CD4-positive, alpha-beta T cell (primary cell): ENCODE measurements around the gene ZNF428. TPM values are rescaled to one million over a fixed set of nuclear protein-coding genes. Genes with fewer than 3 reads are reported as not detected.

Experiments
- ATAC-seq: fragments of 200-7000 bp; cut with Tn5 transposase; one replicate; pipeline ENCODE4 v1.10.0; 2022; ENCODE audit warnings: mild to moderate bottlenecking; ENCODE audit not compliant: poor library complexity
- CTCF ChIA-PET: fragments of 350-600 bp; sonication (Branson Sonifier 250); formaldehyde crosslinking; loops from one replicate; lab custom pipeline; 2021; ENCODE audit warnings: antibody characterized with exemption, inconsistent platforms; lab: Charles Lee
- POLR2A ChIA-PET: fragments of 350-600 bp; sonication (Branson Sonifier 250); formaldehyde crosslinking; loops from one replicate; lab custom pipeline; 2021; ENCODE audit warnings: antibody characterized with exemption, inconsistent platforms; lab: Charles Lee
- DNase-seq, 14 experiments: peaks; one replicate each; pipeline ENCODE4 v3.0.0-alpha.2; 2013 to 2020; ENCODE audit warnings: mixed read lengths in 2 of 14
- H3K27ac ChIP-seq, 2 donors: one replicate each; pipeline versions ENCODE4 v1.5.1 to v1.7.0; 2013; ENCODE audit warnings: low read length in 2 of 2, low read depth in 1 of 2, mild to moderate bottlenecking in 1 of 2
- H3K27me3 ChIP-seq, 2 experiments: 1 replicate in 1 of 2; 2 replicates in 1 of 2; pipeline versions ENCODE4 v1.6.1 to v1.7.0; 2013; ENCODE audit warnings: low read length in 2 of 2, control low read depth in 1 of 2, mild to moderate bottlenecking in 1 of 2, moderate library complexity in 1 of 2; ENCODE audit not compliant: insufficient read depth in 2 of 2, control insufficient read depth in 1 of 2
- H3K36me3 ChIP-seq: one replicate; pipeline ENCODE4 v1.6.1; 2013; ENCODE audit warnings: low read length, control low read depth; ENCODE audit not compliant: insufficient read depth
- H3K4me1 ChIP-seq: one replicate; pipeline ENCODE4 v1.6.1; 2013; ENCODE audit warnings: low read length, control low read depth; ENCODE audit not compliant: insufficient read depth
- H3K4me3 ChIP-seq: one replicate; pipeline ENCODE4 v1.5.1; 2013; ENCODE audit warnings: mild to moderate bottlenecking, low read length, moderate library complexity
- H3K9me3 ChIP-seq, 2 experiments: 1 replicate in 1 of 2; 2 replicates in 1 of 2; pipeline versions ENCODE4 v1.6.1 to v1.7.0; 2013; ENCODE audit warnings: low read length in 2 of 2, mild to moderate bottlenecking in 2 of 2, control low read depth in 1 of 2, moderate library complexity in 1 of 2; ENCODE audit not compliant: control insufficient read depth in 1 of 2, insufficient read depth in 1 of 2
- H3K27ac Mint-ChIP-seq: one replicate; pipeline ENCODE4 v1.8.0; 2020; ENCODE audit warnings: mixed read lengths
- H3K27me3 Mint-ChIP-seq: one replicate; pipeline ENCODE4 v1.8.0; 2021; ENCODE audit warnings: mixed read lengths
- H3K36me3 Mint-ChIP-seq: one replicate; pipeline ENCODE4 v1.8.0; 2021; ENCODE audit warnings: low read depth, mixed read lengths
- H3K4me1 Mint-ChIP-seq: one replicate; pipeline ENCODE4 v1.8.0; 2021; ENCODE audit warnings: low read depth, mixed read lengths
- H3K4me3 Mint-ChIP-seq: one replicate; pipeline ENCODE4 v1.8.0; 2020; ENCODE audit warnings: mild to moderate bottlenecking, mixed read lengths
- H3K9me3 Mint-ChIP-seq: one replicate; pipeline ENCODE4 v1.8.0; 2020; ENCODE audit warnings: mixed read lengths
- intact Hi-C, 2 experiments: fragments of 100-400 bp; cut with DNase I in 1 of 2; cut with micrococcal nuclease in 1 of 2; formaldehyde crosslinking; loops; one replicate each; pipeline versions ENCODE4 v1.15.1 to v1.9.0; 2023 to 2025; cut with DNase I, micrococcal nuclease
- total RNA-seq, 174 experiments: library from RNA in 2 of 174; stranded (reverse) in 2 of 174; gene quantifications; one replicate each; pipeline ENCODE4 v1.2.3 and lab custom pipeline; 2021 to 2026
- TF ChIP-seq, protein P1 (sequence below): fragments of 200-600 bp; IDR thresholded peaks from one replicate; pipeline ENCODE4 v1.8.0; 2022; ENCODE audit warnings: antibody characterized with exemption, mild to moderate bottlenecking

ZNF428 gene
- total RNA-seq, 2 experiments from 2014 or later, result 22.3 to 24.8 TPM

DNA sequence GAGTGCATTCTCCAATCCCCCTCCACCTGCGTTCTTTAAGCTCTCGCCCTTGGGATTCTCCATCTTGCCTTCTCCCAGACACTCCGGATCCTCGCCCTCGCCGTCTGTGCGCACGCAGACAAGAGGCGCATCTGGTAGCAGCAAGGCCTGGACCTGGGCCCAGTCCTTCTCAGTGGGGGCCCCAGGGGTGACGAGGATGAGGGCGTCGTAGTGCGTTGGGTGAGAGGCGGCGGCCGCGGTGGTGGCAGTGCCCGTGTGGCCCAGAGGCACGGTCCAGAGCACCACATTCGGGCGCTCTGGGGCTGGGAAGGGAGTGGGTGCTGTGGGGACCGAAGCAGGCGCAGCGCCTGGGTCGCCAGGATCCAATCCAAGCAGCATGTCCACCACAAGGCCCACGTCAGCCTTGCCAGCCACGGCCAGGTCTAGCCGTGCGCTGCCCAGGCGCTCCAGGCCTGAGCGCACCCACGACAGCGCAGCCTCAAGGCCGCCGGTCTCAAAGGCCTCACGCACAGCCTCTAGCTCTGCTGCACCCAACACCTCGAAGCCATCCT lies 26.6 kb downstream of the ZNF428 start:
- Mint-ChIP-seq H3K4me1 (peaks cover 50% of the 10 kb centered on the region), H3K27me3 (no peaks in the 10 kb centered on the region), H3K27ac (peak overlapping the region; percentile 75), H3K4me3 (no peak overlapping the region), H3K9me3 (no peaks in the 10 kb centered on the region), H3K36me3 (peaks cover 45% of the 10 kb centered on the region)
- Histone ChIP-seq H3K9me3 (no peaks in the 10 kb centered on the region), H3K4me3 (no peak overlapping the region), H3K27ac (no peak overlapping the region), H3K27me3 (no peaks in the 10 kb centered on the region), H3K4me1 (peaks cover 47% of the 10 kb centered on the region), H3K36me3 (peaks cover 13% of the 10 kb centered on the region)
- POLR2A ChIA-PET, result no interaction called here
- CTCF ChIA-PET, result no interaction called here
- intact Hi-C loops, result loop anchor here in 1 of 2 experiments (5.0 kb wide), 1 partner anchor 56 kb away; no protein-coding TSS in a partner anchor
- DNase-seq, result no peak
- no peak for ATAC-seq
- TF ChIP-seq, protein P1, sequence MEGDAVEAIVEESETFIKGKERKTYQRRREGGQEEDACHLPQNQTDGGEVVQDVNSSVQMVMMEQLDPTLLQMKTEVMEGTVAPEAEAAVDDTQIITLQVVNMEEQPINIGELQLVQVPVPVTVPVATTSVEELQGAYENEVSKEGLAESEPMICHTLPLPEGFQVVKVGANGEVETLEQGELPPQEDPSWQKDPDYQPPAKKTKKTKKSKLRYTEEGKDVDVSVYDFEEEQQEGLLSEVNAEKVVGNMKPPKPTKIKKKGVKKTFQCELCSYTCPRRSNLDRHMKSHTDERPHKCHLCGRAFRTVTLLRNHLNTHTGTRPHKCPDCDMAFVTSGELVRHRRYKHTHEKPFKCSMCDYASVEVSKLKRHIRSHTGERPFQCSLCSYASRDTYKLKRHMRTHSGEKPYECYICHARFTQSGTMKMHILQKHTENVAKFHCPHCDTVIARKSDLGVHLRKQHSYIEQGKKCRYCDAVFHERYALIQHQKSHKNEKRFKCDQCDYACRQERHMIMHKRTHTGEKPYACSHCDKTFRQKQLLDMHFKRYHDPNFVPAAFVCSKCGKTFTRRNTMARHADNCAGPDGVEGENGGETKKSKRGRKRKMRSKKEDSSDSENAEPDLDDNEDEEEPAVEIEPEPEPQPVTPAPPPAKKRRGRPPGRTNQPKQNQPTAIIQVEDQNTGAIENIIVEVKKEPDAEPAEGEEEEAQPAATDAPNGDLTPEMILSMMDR, result no peak

DNA sequence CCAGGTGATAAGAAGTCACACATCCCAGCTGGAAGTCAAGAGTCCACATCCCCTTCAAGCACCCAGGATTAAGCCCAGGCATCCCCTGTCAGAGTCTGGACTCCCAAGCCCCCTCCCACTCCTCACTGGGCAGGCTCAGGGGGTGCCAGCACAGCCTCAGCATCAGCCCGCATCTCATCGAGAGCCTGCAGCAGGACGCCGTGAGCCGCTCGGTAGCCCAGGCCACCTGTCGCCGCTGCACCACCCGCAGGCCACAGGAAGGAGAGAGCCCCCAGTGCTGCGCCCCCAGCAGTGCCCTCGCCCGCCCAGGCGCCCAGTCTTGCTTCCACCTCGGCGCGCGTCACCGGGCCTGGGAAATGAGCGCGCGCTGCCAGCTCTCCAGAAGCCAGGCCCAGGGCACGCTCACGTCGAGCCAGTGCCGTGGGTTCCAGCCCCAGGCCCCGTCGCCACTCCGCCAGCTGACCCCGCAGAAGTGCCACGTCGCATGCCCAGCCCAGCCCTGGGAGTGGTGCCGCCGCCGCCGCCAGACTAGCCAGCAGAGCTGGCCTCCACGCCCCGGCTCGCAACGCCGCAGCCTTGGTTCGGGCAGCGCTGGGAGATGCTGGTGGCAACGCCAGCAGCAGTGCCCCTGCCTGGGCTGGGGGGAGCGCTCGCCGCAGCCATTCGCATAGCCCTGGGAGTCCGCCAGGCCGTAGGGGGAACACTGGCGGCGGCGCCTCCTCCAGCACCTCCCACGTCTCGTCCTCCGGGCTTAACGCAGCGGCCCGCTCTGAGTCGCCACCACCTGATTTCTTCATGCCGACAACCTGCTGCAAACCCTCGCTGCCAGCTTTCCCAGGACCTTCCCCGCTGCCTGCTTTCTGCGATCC lies 27.3 kb downstream of the ZNF428 start:
- Mint-ChIP-seq H3K4me3 (no peak overlapping the region), H3K36me3 (peaks cover 41% of the 10 kb centered on the region), H3K27me3 (no peaks in the 10 kb centered on the region), H3K4me1 (peaks cover 42% of the 10 kb centered on the region), H3K27ac (no peak overlapping the region), H3K9me3 (no peaks in the 10 kb centered on the region)
- POLR2A ChIA-PET, result interaction anchor here (0.6 kb wide), 1 partner anchor 57 kb away, joined by 3 read pairs; no protein-coding TSS in a partner anchor
- H3K27ac ChIP-seq, result no peak overlapping the region
- intact Hi-C loops, result loop anchor here in 1 of 2 experiments (5.0 kb wide), 1 partner anchor 55 kb away; no protein-coding TSS in a partner anchor
- peaks cover 39% of the 10 kb centered on the region for H3K4me1 ChIP-seq
- CTCF ChIA-PET, result interaction anchor here (0.7 kb wide), 1 partner anchor 144 kb away, joined by 3 read pairs; no protein-coding TSS in a partner anchor
- H3K9me3 ChIP-seq, result no peaks in the 10 kb centered on the region
- DNase-seq, result no peak
- no peaks in the 10 kb centered on the region for H3K27me3 ChIP-seq
- no peak for ATAC-seq
- TF ChIP-seq, protein P1, result no peak
- no peak overlapping the region for H3K4me3 ChIP-seq
- peaks cover 13% of the 10 kb centered on the region for H3K36me3 ChIP-seq

DNA sequence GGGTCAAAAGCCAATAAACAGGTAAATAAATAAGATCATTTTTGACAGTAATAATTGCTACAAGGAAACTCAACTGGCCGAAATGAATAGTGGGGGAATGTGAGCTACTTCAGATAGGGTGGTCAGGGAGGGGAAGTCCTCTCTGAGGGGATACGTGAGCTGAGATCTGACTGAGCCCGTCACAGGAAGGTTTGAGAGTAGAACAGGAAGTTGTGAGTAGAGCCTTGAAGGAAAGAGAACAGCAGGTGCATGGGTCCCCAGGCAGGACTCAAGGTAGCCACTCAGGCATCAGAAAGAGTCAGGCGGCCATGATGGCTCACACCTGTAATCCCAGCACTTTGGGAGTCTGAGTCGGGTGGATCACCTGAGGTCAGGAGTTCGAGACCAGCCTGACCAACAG lies 29.8 kb downstream of the ZNF428 start:
- intact Hi-C loops, result loop anchor here in 1 of 2 experiments (5.0 kb wide), 1 partner anchor 52 kb away; no protein-coding TSS in a partner anchor
- Histone ChIP-seq H3K27ac (no peak overlapping the region), H3K9me3 (no peaks in the 10 kb centered on the region), H3K4me3 (no peak overlapping the region), H3K4me1 (peaks cover 17% of the 10 kb centered on the region), H3K27me3 (no peaks in the 10 kb centered on the region), H3K36me3 (peaks cover 13% of the 10 kb centered on the region)
- Mint-ChIP-seq H3K27ac (peak overlapping the region; percentile 16), H3K27me3 (no peaks in the 10 kb centered on the region), H3K36me3 (peaks cover 23% of the 10 kb centered on the region), H3K9me3 (no peaks in the 10 kb centered on the region), H3K4me1 (peaks cover 21% of the 10 kb centered on the region), H3K4me3 (no peak overlapping the region)
- ChIA-PET CTCF (interaction anchor here (1.5 kb wide), 1 partner anchor 35 kb away, joined by 6 read pairs; no protein-coding TSS in a partner anchor), POLR2A (no interaction called here)
- TF ChIP-seq, protein P1, result no peak
- DNase-seq (peak in 1 of 14 experiments; percentile 11), ATAC-seq (no peak)
